Measurements from ENCODE around the gene RAP1GAP.
"Not testable (repeated sequence)": the region's sequence is repeated elsewhere in the genome, so short reads cannot be mapped to it uniquely, and the experiment has no call there.

The RAP1GAP gene

GRCh38 chr1:21568006-21568746 is 101.0 kb downstream of the RAP1GAP start:
- DNase-seq: no peak

GRCh38 chr1:21567241-21568005 is 101.7 kb downstream of the RAP1GAP start:
- DNase-seq: no peak

- not testable (repeated sequence) for DNase-seq
Observed at GRCh38 chr1:21566361-21566760, 102.8 kb downstream of the RAP1GAP start.

- no peak for DNase-seq
Observed at GRCh38 chr1:21565285-21565684, 103.9 kb downstream of the RAP1GAP start.

- no peak for DNase-seq
Observed at GRCh38 chr1:21564521-21565095, 104.5 kb downstream of the RAP1GAP start.

- DNase-seq: no peak
Observed at GRCh38 chr1:21563971-21564370, 105.2 kb downstream of the RAP1GAP start.

- DNase-seq: no peak
Observed at GRCh38 chr1:21562896-21563295, 106.3 kb downstream of the RAP1GAP start.

- no peak for DNase-seq
Observed at GRCh38 chr1:21560916-21561638, 108.1 kb downstream of the RAP1GAP start.

GRCh38 chr1:21559788-21560567 is 109.2 kb downstream of the RAP1GAP start:
- DNase-seq: no peak

- DNase-seq: no peak
Observed at GRCh38 chr1:21553116-21553926, 115.8 kb downstream of the RAP1GAP start.

GRCh38 chr1:21552715-21553114 is 116.4 kb downstream of the RAP1GAP start:
- DNase-seq: no peak

- DNase-seq: no peak
Observed at GRCh38 chr1:21550866-21551475, 118.2 kb downstream of the RAP1GAP start.

GRCh38 chr1:21550097-21550496 is 119.1 kb downstream of the RAP1GAP start:
- no peak for DNase-seq

GRCh38 chr1:21547876-21548275 is 121.3 kb downstream of the RAP1GAP start:
- no peak for DNase-seq
